Measurements from ENCODE around the gene FSIP1.

The FSIP1 gene

GRCh38 chr15:39657668-39658067 lies 125.0 kb downstream of the FSIP1 start:
- peaks cover 14% of the 10 kb centered on the region for H3K4me1 ChIP-seq (ENCODE audit: insufficient read depth, poor library complexity, severe bottlenecking)
- H3K27ac ChIP-seq (ENCODE audit: poor library complexity, severe bottlenecking): peak overlapping the region; percentile 66
- peak; percentile 96 for ATAC-seq (ENCODE audit: low read depth)
- TF ChIP-seq CTCF (IDR thresholded peaks at IDR 0.05; ENCODE audit: poor library complexity, severe bottlenecking): no peak
- no peaks in the 10 kb centered on the region for H3K36me3 ChIP-seq (ENCODE audit: low read depth)
- H3K9me3 ChIP-seq (ENCODE audit: severe bottlenecking): no peaks in the 10 kb centered on the region
- DNase-seq (ENCODE audit: low spot score): no peak
- no peaks in the 10 kb centered on the region for H3K27me3 ChIP-seq (ENCODE audit: insufficient read depth, poor library complexity, severe bottlenecking)
- no peak overlapping the region for H3K4me3 ChIP-seq (ENCODE audit: severe bottlenecking)

GRCh38 chr15:39657181-39657580 lies 125.5 kb downstream of the FSIP1 start:
- DNase-seq (ENCODE audit: low spot score) (no peak), ATAC-seq (ENCODE audit: low read depth) (no peak)
- Histone ChIP-seq H3K27me3 (ENCODE audit: insufficient read depth, poor library complexity, severe bottlenecking) (no peaks in the 10 kb centered on the region), H3K27ac (ENCODE audit: poor library complexity, severe bottlenecking) (peak overlapping the region; percentile 66), H3K9me3 (ENCODE audit: severe bottlenecking) (no peaks in the 10 kb centered on the region), H3K4me1 (ENCODE audit: insufficient read depth, poor library complexity, severe bottlenecking) (peaks cover 14% of the 10 kb centered on the region), H3K36me3 (ENCODE audit: low read depth) (no peaks in the 10 kb centered on the region), H3K4me3 (ENCODE audit: severe bottlenecking) (no peak overlapping the region)
- TF ChIP-seq CTCF (IDR thresholded peaks at IDR 0.05; ENCODE audit: poor library complexity, severe bottlenecking): no peak

- H3K4me3 ChIP-seq (ENCODE audit: severe bottlenecking): no peak overlapping the region
- DNase-seq (ENCODE audit: low spot score): no peak
These were observed 128.3 kb downstream of the FSIP1 start for GRCh38 chr15:39654304-39654703.

GRCh38 chr15:39651881-39652280 lies 130.8 kb downstream of the FSIP1 start:
- no peak overlapping the region for H3K4me3 ChIP-seq (ENCODE audit: severe bottlenecking)
- no peaks in the 10 kb centered on the region for H3K36me3 ChIP-seq (ENCODE audit: low read depth)
- no peaks in the 10 kb centered on the region for H3K9me3 ChIP-seq (ENCODE audit: severe bottlenecking)
- DNase-seq (ENCODE audit: low spot score) (no peak), ATAC-seq (ENCODE audit: low read depth) (no peak)
- no peaks in the 10 kb centered on the region for H3K27me3 ChIP-seq (ENCODE audit: insufficient read depth, poor library complexity, severe bottlenecking)
- no peak overlapping the region for H3K27ac ChIP-seq (ENCODE audit: poor library complexity, severe bottlenecking)
- no peak for TF ChIP-seq CTCF (IDR thresholded peaks at IDR 0.05; ENCODE audit: poor library complexity, severe bottlenecking)
- no peaks in the 10 kb centered on the region for H3K4me1 ChIP-seq (ENCODE audit: insufficient read depth, poor library complexity, severe bottlenecking)

More at GRCh38 chr15:39654304-39654703, 128.3 kb downstream of the FSIP1 start:
- Histone ChIP-seq H3K27me3 (ENCODE audit: insufficient read depth, poor library complexity, severe bottlenecking) (no peaks in the 10 kb centered on the region), H3K27ac (ENCODE audit: poor library complexity, severe bottlenecking) (no peak overlapping the region), H3K4me1 (ENCODE audit: insufficient read depth, poor library complexity, severe bottlenecking) (peaks cover 12% of the 10 kb centered on the region), H3K36me3 (ENCODE audit: low read depth) (no peaks in the 10 kb centered on the region), H3K9me3 (ENCODE audit: severe bottlenecking) (no peaks in the 10 kb centered on the region)
- ATAC-seq (ENCODE audit: low read depth): no peak
- no peak for TF ChIP-seq CTCF (IDR thresholded peaks at IDR 0.05; ENCODE audit: poor library complexity, severe bottlenecking)

- Histone ChIP-seq H3K27ac (ENCODE audit: poor library complexity, severe bottlenecking) (no peak overlapping the region), H3K4me1 (ENCODE audit: insufficient read depth, poor library complexity, severe bottlenecking) (no peaks in the 10 kb centered on the region), H3K27me3 (ENCODE audit: insufficient read depth, poor library complexity, severe bottlenecking) (no peaks in the 10 kb centered on the region), H3K4me3 (ENCODE audit: severe bottlenecking) (no peak overlapping the region), H3K9me3 (ENCODE audit: severe bottlenecking) (no peaks in the 10 kb centered on the region), H3K36me3 (ENCODE audit: low read depth) (no peaks in the 10 kb centered on the region)
- ATAC-seq (ENCODE audit: low read depth): no peak
- no peak for TF ChIP-seq CTCF (IDR thresholded peaks at IDR 0.05; ENCODE audit: poor library complexity, severe bottlenecking)
- no peak for DNase-seq (ENCODE audit: low spot score)
These were observed 131.3 kb downstream of the FSIP1 start for GRCh38 chr15:39651295-39651694.

All from RWPE2 (cell line).